22Rv1 (cell line): ENCODE measurements around the gene OPN4.

Source experiments
- CTCF ChIP-seq: fragments of 450-650 bp; IDR thresholded peaks from 2 replicates; pipeline ENCODE4 v1.5.1; 2017; ENCODE audit warnings: mild to moderate bottlenecking
- ZFX ChIP-seq: fragments of 450-650 bp; IDR thresholded peaks from 2 replicates; pipeline ENCODE4 v1.6.1; 2017; ENCODE audit warnings: antibody characterized with exemption, borderline replicate concordance

GRCh38 chr10:86663046-86663345 lies 8.6 kb downstream of the OPN4 start:
- TF ChIP-seq CTCF (no peak), ZFX (no peak)
